PFSK-1 (cell line): ENCODE results near the gene SLIT3.

Source experiments
- POLR2AphosphoS5 ChIP-seq: IDR thresholded peaks from 2 replicates; pipeline ENCODE4 v1.6.1; 2012; ENCODE audit warnings: low read depth, mild to moderate bottlenecking, control low read depth, low read length, moderate library complexity
- REST ChIP-seq, 2 experiments: IDR thresholded peaks; 2 replicates each; pipeline versions ENCODE4 v1.6.1 to v1.8.0; 2011 to 2012; ENCODE audit warnings: low read depth in 2 of 2, low read length in 2 of 2, control low read depth in 1 of 2, inconsistent platforms in 1 of 2, mild to moderate bottlenecking in 1 of 2, moderate library complexity in 1 of 2; ENCODE audit not compliant: insufficient read depth in 1 of 2
- SIN3A ChIP-seq: IDR thresholded peaks from 2 replicates; pipeline ENCODE4 v1.6.1; 2012; ENCODE audit warnings: mild to moderate bottlenecking, low read length, moderate library complexity, borderline replicate concordance; ENCODE audit not compliant: insufficient read depth
- TAF1 ChIP-seq: IDR thresholded peaks from 2 replicates; pipeline ENCODE4 v1.6.1; 2012; ENCODE audit warnings: low read length, control low read depth, borderline replicate concordance; ENCODE audit not compliant: insufficient read depth

DNA sequence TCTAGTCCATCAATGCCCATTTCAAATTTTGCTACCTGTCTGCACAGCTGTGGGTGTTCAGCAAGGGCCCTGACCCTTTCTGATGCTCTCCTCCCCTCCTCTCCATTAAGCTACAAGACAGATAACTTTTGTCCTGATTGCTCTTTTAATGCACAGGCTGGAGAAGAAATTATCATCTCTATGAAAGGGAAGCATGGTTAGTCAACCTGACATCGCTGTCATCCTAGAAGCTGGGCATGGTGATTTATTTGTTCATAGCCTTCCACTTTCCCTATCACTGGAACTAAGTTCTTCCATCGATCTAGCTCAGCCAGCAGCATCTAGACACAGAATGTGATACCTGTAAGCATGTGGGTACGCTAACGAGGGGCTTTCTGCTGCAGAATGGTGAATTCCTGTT, 50.1 kb downstream of the SLIT3 start:
- TF ChIP-seq REST (IDR thresholded peaks at IDR 0.05; ENCODE audit: insufficient read depth in 1 of 2, low read depth in 2 of 2, low read length in 2 of 2) (no peak), POLR2AphosphoS5 (no peak), SIN3A (no peak), TAF1 (no peak)
